SK-N-DZ (cell line): ENCODE results near the gene MAPK8.

Source experiments
- DNase-seq: peaks from one replicate; pipeline ENCODE4 v3.0.0-alpha.2; 2015; ENCODE audit warnings: low spot score

The MAPK8 gene

GRCh38 chr10:48291190-48291589, 15.3 kb upstream of the MAPK8 start:
- no peak for DNase-seq

DNA sequence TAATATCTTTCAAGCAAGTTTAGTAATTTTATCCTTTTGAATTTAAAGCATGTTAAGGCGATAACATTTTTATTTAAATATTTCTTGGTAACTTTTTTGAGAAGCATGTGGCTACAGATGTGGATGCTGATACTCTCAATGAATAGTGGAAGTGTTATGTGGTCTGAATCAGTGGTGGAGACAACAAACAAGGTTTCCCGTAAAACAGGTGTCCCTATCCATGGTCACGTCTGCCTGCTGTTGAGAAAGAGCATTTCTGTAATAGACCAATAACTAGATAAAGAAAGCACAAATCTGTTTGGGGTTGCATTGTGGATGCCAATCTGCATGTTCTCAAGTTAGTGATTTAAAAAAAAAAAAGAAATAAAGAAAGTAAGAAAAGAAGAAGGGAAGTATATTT, 13.9 kb upstream of the MAPK8 start:
- DNase-seq: no peak

GRCh38 chr10:48294431-48294830, 12.0 kb upstream of the MAPK8 start:
- DNase-seq: no peak

- DNase-seq: no peak
Measured at GRCh38 chr10:48296576-48297098, 9.8 kb upstream of the MAPK8 start.

DNA sequence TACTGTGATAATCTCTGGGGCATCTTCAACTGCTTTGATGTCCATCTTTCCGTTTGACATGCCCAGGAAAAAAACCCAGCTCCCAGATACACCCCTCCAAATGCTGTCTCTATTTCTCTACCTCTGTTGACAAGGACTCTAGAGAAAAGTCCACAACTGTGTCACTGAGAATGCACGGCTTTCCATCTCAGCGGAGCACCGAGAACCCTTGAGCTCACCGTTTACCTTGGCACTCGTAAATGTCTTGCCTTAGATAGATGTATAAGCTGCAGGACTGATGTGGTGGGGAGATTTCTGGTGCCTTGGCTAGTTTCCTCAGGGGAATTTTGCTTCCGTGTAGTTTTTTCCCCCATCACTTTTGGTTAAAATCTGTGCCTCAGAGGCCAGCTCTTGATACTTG, 7.4 kb upstream of the MAPK8 start:
- DNase-seq: no peak

- DNase-seq: no peak
Measured at GRCh38 chr10:48299692-48300091, 6.8 kb upstream of the MAPK8 start.

DNA sequence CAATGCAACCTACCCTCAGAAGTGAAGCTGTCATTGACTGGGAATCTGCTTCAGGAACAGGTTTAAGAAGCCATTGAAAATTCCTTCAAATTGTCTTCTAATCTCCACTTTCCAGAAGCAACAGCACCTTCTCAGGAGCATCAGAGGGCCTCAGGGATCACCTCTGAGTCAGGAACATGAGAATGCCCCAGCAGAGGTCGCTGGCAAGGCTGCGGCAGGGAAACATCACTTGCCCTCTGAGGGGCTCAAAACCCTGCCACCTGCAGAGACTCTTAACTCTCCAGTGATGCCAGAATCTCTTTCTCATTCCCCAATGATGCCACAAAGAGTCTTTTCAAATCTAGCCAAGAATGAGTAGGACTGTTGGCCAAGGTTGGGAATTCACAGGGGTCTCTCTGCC, 5.9 kb upstream of the MAPK8 start:
- no peak for DNase-seq

- no peak for DNase-seq
Measured at GRCh38 chr10:48302515-48303476, 3.7 kb upstream of the MAPK8 start.

GRCh38 chr10:48305905-48306264, 592 bp upstream of the MAPK8 start:
- no peak for DNase-seq

DNA sequence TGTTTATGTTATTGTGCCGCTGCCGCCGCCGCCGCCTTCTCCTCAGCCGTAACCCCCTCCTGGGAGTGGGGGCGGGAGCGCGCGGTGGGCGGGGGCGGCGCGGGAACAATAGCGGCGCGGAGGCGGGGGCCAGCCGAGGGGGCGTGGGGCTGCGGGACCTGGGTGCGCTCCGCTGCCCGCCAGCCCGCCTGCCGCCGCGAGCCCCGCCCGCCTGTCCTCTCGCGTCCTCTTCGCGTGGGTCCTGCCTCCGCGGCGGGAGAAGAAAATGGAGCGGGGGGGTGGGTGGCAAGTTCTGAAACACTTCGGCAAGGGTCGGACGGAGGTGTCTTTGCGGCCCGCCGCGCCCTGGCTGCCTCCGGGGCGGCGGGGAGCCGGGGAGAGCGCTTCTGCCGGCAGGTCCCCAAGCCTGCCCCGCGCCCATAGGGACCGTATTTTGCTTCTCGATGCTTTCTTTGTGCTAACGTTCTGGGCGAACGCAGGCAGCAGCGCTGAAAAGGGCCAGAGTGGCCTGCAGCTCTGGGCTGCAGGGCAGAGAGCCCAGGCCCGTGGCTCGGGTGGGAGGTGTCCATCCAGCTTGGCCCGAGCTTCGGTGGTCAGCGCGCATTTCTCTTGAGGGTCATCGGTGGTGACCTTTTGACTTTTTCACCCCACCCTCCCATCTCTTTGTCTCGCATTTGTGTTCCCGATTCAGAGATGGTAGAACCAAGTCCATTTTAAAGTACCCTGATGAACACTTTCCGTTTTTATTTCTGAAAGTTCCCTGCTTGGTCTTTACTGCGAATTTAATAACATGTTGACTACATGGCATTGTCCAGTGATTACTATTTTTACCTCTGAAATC, 613 bp downstream of the MAPK8 start:
- DNase-seq: peak; percentile 62

DNA sequence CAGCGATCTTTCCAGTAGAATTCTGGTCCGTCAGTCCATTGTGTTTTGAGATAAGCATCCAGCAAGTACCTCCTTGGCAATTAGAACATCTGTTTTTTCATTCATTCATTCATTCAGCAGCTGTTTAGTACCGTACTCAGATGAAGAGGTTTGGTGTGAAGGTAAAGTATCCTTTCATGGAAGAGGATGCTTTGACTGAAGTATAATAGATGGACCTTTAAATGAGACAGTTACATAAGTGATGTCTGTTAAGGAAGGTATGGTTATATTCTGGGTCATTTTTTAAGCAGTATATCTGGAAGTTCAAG, 1.2 kb downstream of the MAPK8 start:
- peak; percentile 25 for DNase-seq

- peak; percentile 22 for DNase-seq
Measured at GRCh38 chr10:48309711-48310226, 3.3 kb downstream of the MAPK8 start.

DNA sequence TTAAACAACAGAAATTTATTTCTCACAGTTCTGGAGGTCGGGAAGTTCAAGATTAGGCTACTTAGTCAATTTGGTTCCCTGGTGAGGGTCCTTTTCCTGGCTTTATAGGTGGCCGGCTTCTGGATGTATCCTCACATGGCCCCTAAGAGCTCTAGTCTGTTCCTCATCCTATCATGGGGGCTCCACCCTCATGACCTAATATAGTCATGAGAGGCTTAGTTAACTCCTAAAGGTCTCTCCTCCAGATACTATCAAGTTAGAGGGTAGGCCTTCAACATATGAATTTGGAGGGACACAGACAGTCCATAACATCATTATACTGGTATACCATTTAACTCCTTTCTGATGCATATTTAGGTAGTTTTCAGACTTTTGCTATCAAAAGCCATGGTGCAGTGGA, 7.6 kb downstream of the MAPK8 start:
- DNase-seq: no peak

DNA sequence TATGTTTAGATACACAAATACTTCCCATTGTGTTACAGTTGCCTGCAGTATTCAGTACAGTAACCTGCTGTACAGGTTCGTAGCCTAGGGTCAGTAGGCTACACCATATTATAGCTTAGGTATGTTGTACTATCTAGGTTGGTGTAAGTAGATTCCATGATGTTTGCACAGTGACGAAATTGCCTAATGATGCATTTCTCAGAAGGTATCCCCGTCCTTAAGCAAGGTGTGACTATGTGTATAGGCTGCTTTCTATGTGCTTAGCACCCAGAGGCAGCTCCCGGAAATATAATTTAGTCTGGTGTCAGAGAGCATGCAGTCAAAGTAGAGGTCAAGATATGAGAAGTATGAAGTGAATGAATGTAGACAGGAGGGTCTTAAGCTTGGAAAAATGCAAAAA, 9.8 kb downstream of the MAPK8 start:
- DNase-seq: no peak

DNA sequence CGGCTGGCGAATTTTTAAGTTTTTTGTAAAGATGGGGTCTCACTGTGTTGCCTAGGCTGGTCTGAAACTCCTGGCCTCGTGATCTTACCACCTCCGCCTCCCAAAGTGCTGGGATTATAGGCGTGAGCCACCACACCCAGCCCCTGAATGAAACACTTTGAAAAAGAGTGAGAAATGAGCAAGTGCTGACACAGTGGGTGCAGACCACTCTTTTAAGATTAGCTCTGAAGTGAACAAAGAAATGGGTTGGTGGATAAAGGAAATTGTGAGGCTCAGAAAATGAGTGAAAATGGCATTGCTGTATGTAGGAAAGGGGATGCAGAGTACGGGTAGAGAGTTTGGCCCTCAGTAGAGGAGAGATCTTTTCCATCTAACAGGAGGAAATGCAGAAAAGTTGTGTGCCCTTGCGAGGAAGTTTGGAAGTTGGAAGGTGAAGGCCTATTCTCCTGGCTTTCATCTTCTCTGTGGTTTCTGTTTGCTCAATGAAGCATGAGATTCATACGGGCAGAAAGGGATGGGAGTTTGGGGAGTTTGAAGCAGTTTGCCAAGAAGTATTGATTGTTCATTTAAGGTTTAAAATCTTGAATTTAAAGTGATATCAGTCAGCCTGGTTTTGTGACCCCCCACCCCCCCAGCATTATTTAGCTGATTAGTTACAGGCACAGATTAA, 11.0 kb downstream of the MAPK8 start:
- DNase-seq: no peak

DNA sequence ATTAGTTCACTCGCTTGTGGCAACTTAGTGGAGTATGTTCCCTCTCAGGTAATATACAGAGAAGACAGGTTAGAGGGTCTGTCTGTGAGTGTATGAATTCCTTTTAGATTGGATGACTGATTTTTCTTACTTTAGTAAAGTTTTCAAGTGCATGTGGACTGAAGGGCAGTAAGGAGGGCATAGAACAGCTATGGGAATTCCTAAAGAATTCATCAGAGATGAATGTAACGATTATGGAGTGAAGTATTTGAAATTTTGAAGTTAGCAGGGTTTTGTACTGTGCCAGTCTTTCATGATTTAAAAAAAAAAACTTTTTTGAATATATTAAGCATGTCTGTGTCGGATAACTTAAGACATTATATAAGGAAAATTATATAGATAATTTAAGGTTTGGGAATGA, 15.5 kb downstream of the MAPK8 start:
- no peak for DNase-seq

GRCh38 chr10:48324580-48324979, 18.1 kb downstream of the MAPK8 start:
- no peak for DNase-seq

DNA sequence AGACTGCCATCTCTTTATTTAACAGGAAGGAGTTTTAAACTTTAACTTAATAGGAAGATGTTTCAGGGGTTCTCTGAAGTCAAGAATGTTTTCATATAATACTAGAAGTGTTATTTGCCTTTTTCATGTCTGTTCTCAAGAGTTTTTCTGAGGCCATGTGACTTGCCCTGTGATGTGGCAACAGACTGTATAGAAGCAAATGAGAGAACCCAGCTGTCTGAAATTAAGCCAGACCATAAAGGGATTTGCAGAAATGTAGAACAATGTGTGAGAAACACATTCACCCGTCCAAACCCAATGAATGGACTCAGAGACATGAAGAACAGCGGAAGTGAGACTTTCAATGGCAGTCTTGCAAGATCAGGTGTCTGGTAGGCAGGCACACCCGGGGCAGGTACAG, 23.8 kb downstream of the MAPK8 start:
- no peak for DNase-seq

- no peak for DNase-seq
Measured at GRCh38 chr10:48331436-48331835, 25.0 kb downstream of the MAPK8 start.

GRCh38 chr10:48332166-48332870, 25.8 kb downstream of the MAPK8 start:
- DNase-seq: no peak

DNA sequence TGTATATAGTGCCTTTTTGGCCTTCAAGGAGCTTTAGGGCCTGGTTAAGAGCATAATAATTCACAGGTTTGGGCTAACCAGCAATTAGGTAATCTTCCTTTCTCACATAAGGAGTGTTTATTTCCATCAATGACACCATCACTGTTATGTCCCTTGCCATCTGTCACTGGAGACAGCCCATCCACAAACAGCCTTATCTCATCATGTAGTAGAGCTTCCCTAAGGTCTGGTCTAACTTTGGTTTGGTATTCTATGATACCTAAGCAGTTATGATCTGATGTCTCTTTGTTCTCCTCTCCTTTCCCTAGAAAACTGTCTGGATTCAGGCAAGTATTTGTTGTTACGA, 26.4 kb downstream of the MAPK8 start:
- DNase-seq: no peak
